DND-41 (cell line): ENCODE measurements around the gene QSOX2.

Source experiments
- ATAC-seq: fragments of 200-7000 bp; cut with Tn5 transposase; 3 replicates; pipeline ENCODE4 v1.9.1; 2021; ENCODE audit warnings: low read depth; ENCODE audit not compliant: insufficient read depth
- DNase-seq: peaks from one replicate; pipeline ENCODE4 v3.0.0-alpha.2; 2020
- H2AFZ ChIP-seq: 2 replicates; pipeline ENCODE4 v1.6.0; 2012; ENCODE audit warnings: low read depth, low read length
- H3K27ac ChIP-seq: 2 replicates; pipeline ENCODE4 v1.5.1; 2012; ENCODE audit warnings: low read length, inconsistent platforms
- H3K27me3 ChIP-seq: fragments of 200-600 bp; sonication (generic); 2 replicates; pipeline ENCODE4 v1.6.0; 2012; ENCODE audit warnings: low read length, mild to moderate bottlenecking, inconsistent platforms; ENCODE audit not compliant: insufficient read depth, poor library complexity
- H3K36me3 ChIP-seq: 2 replicates; pipeline ENCODE4 v1.5.1; 2012; ENCODE audit warnings: low read length, inconsistent platforms; ENCODE audit not compliant: insufficient read depth
- H3K4me1 ChIP-seq: 2 replicates; pipeline ENCODE4 v1.5.1; 2012; ENCODE audit warnings: mild to moderate bottlenecking, low read length; ENCODE audit not compliant: insufficient read depth
- H3K4me2 ChIP-seq: 2 replicates; pipeline ENCODE4 v1.6.0; 2012; ENCODE audit warnings: mild to moderate bottlenecking, moderate library complexity, low read length, inconsistent platforms; ENCODE audit not compliant: insufficient read depth
- H3K4me3 ChIP-seq, 2 experiments: fragments of 200-600 bp in 1 of 2; shearing (Covaris generic) in 1 of 2; 2 replicates each; pipeline ENCODE4 v1.5.1; 2012 to 2016; ENCODE audit warnings: inconsistent platforms in 2 of 2, low read length in 2 of 2, mild to moderate bottlenecking in 2 of 2, low read depth in 1 of 2, moderate library complexity in 1 of 2
- H3K79me2 ChIP-seq: 2 replicates; pipeline ENCODE4 v1.6.0; 2012; ENCODE audit warnings: low read length, inconsistent platforms; ENCODE audit not compliant: insufficient read depth
- H3K9ac ChIP-seq: 2 replicates; pipeline ENCODE4 v1.6.0; 2012; ENCODE audit warnings: low read depth, mild to moderate bottlenecking, inconsistent platforms, low read length, moderate library complexity
- H3K9me3 ChIP-seq: 2 replicates; pipeline ENCODE4 v1.5.1; 2012; ENCODE audit warnings: low read length, moderate library complexity, mild to moderate bottlenecking, inconsistent platforms; ENCODE audit not compliant: insufficient read depth, severe bottlenecking
- H4K20me1 ChIP-seq: 2 replicates; pipeline ENCODE4 v1.6.0; 2012; ENCODE audit warnings: low read length; ENCODE audit not compliant: insufficient read depth
- EZH2 ChIP-seq: IDR thresholded peaks from 3 replicates; pipeline ENCODE4 v1.6.1; 2012; ENCODE audit warnings: borderline replicate concordance, low read depth, mild to moderate bottlenecking, moderate library complexity, low read length, inconsistent platforms; ENCODE audit not compliant: severe bottlenecking
- TF ChIP-seq, protein P1 (sequence below): IDR thresholded peaks from 2 replicates; pipeline ENCODE4 v1.5.1; 2012; ENCODE audit warnings: borderline replicate concordance, low read length, moderate library complexity, mild to moderate bottlenecking; ENCODE audit not compliant: poor library complexity, severe bottlenecking; ENCODE audit errors: extremely low read depth

QSOX2 gene

GRCh38 chr9:136231478-136232297 lies 13.9 kb downstream of the QSOX2 start:
- H4K20me1 ChIP-seq, result peaks cover 59% of the 10 kb centered on the region
- H3K4me1 ChIP-seq, result no peaks in the 10 kb centered on the region
- H3K4me3 ChIP-seq, result no peak overlapping the region

GRCh38 chr9:136230773-136231172 lies 14.8 kb downstream of the QSOX2 start:
- H3K9me3 ChIP-seq, result no peaks in the 10 kb centered on the region
- no peak overlapping the region for H3K4me3 ChIP-seq
- H3K9ac ChIP-seq, result no peak overlapping the region
- H3K36me3 ChIP-seq, result peaks cover 40% of the 10 kb centered on the region
- H3K4me1 ChIP-seq, result no peaks in the 10 kb centered on the region
- DNase-seq, result no peak
- H4K20me1 ChIP-seq, result peaks cover 59% of the 10 kb centered on the region
- no peak for ATAC-seq
- no peak overlapping the region for H2AFZ ChIP-seq
- H3K27ac ChIP-seq, result no peak overlapping the region
- H3K79me2 ChIP-seq, result peaks cover 38% of the 10 kb centered on the region; the same call in 1 of the 2 replicates
- TF ChIP-seq, protein P1, sequence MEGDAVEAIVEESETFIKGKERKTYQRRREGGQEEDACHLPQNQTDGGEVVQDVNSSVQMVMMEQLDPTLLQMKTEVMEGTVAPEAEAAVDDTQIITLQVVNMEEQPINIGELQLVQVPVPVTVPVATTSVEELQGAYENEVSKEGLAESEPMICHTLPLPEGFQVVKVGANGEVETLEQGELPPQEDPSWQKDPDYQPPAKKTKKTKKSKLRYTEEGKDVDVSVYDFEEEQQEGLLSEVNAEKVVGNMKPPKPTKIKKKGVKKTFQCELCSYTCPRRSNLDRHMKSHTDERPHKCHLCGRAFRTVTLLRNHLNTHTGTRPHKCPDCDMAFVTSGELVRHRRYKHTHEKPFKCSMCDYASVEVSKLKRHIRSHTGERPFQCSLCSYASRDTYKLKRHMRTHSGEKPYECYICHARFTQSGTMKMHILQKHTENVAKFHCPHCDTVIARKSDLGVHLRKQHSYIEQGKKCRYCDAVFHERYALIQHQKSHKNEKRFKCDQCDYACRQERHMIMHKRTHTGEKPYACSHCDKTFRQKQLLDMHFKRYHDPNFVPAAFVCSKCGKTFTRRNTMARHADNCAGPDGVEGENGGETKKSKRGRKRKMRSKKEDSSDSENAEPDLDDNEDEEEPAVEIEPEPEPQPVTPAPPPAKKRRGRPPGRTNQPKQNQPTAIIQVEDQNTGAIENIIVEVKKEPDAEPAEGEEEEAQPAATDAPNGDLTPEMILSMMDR, result no peak
- TF ChIP-seq EZH2, result no peak
- no peak overlapping the region for H3K4me2 ChIP-seq
- H3K27me3 ChIP-seq, result no peaks in the 10 kb centered on the region

More at GRCh38 chr9:136231478-136232297, 13.9 kb downstream of the QSOX2 start:
- Histone ChIP-seq H3K9me3 (no peaks in the 10 kb centered on the region), H3K27ac (no peak overlapping the region), H3K27me3 (no peaks in the 10 kb centered on the region), H2AFZ (no peak overlapping the region), H3K36me3 (peaks cover 39% of the 10 kb centered on the region), H3K79me2 (peaks cover 33% of the 10 kb centered on the region; the same call in 1 of the 2 replicates), H3K9ac (no peak overlapping the region), H3K4me2 (no peak overlapping the region)
- ATAC-seq, result no peak
- no peak for TF ChIP-seq EZH2
- TF ChIP-seq, protein P1, result no peak
- no peak for DNase-seq

DNA sequence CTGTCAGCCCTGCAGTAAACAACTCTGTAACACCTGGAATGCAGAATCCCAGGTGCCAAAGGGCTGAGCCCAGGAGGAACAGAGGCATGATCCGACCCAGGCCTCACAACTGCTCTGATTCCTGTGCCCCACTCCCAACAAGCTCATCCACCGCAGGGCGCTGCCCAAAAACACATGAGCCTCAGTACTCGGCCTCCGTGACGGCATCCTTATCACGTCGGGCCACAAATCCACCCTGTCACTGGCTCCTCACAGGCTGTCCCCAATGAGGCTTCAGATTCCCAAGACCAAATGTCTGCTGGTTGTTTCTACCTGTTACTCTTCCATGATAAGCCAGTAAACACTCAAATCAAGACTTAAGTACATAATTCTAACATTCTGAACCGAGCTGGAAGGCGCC lies 15.2 kb downstream of the QSOX2 start:
- Histone ChIP-seq H2AFZ (no peak overlapping the region), H3K36me3 (peaks cover 40% of the 10 kb centered on the region), H3K4me3 (no peak overlapping the region), H4K20me1 (peaks cover 61% of the 10 kb centered on the region), H3K27me3 (no peaks in the 10 kb centered on the region), H3K79me2 (peaks cover 40% of the 10 kb centered on the region; the same call in 1 of the 2 replicates), H3K9me3 (no peaks in the 10 kb centered on the region), H3K27ac (no peak overlapping the region), H3K9ac (no peak overlapping the region), H3K4me2 (no peak overlapping the region), H3K4me1 (no peaks in the 10 kb centered on the region)
- no peak for DNase-seq
- no peak for ATAC-seq
- TF ChIP-seq EZH2, result no peak
- TF ChIP-seq, protein P1, result no peak
